HG02759 (cell line): ENCODE results near the gene ACADVL.

Experiments used
- ATAC-seq: cut with Tn5 transposase; IDR thresholded peaks from one replicate; pipeline ENCODE4 v1.9.1; 2021; ENCODE audit warnings: mild to moderate bottlenecking, moderate library complexity; ENCODE audit not compliant: unreplicated experiment

ACADVL gene

GRCh38 chr17:7191069-7191468, 28.7 kb upstream of the ACADVL start:
- no peak for ATAC-seq

GRCh38 chr17:7191571-7192270, 28.0 kb upstream of the ACADVL start:
- ATAC-seq: no peak

DNA sequence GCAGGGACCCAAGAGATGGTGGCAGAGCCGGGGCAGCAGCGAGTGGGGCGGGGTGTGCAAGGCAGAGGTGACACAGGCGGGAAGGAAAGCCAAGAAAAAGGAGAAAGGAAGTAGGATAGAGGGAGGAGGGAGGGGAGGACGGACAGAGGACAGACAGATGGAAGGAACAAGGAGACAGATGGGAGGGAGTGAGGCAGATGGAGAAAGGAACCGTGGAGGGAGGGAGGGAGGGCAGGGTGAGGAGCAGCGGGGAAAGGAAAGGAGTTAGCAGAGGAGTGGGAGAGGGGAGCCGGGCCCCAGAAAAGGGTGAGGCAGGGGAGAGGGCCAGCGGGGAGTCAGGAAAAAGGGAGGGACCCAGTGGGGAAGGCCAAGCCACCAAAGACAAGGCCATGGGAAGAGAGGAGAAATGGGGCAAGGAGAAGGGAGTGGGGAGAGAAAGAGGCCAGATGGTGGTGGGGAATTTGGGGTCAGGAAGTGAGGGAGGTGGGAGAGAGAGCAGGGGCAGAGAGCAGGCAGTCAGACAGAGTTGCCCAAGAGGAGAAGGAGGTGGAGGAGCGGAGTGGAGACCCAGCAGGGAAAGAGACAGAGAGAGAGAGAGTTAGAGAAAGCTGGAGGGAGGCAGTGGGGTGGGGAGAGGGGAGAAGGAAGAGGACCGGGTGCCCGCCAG, 27.3 kb upstream of the ACADVL start:
- no peak for ATAC-seq

DNA sequence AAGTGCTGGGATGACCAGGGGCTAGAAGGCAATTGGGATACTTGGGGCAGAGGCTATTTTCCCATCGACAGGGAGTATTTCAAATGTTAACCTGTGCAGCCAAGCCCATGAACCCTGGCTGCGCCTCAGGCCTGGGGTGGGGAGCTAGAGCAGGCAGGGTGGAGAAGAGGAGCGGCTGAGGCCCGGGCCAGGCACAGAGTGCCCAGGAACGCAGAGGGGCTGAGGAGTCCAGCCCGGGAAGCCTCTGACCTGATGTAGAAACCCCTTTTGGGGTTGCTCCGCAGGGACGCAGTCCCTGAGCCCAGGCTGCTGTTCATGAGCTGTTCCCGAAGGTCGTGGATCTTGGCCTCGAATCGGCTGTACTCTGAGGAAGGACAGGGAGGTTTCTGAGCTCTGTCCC, 23.8 kb upstream of the ACADVL start:
- no peak for ATAC-seq

DNA sequence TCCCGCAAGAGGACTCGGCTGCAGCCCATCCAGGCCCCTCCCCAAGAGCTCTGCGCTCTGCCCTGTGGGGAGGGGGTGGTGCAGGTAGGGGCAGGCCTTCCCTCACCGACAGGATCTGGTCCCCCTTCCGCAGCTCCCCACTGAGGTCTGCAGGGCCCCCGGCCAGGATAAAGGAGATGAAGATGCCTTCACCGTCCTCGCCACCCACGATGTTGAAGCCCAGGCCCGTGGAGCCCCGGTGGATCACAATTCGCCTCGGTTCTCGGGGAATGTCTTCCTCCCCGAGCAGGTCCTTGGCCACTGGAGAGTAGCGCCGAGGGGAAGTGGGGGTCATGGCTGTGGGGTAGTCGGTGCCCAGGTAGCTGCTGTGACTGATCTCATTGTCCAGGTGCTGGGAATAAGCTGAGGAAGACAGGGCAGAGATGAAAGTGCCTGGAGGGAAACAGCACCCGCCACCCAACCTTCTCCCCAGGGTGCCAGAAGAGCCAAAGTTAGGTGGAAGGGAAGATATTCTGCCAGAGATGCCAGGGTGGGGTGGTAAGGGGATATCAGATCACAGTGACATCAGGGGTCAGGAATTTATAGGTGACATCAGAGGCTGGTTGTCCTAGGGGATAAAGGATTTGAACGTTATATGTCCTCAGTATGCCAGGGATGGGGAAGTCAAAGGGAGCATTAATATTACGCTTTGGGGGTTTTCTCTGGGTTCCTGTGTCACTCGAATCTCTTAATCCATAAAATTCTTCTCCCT, 22.9 kb upstream of the ACADVL start:
- no peak for ATAC-seq

DNA sequence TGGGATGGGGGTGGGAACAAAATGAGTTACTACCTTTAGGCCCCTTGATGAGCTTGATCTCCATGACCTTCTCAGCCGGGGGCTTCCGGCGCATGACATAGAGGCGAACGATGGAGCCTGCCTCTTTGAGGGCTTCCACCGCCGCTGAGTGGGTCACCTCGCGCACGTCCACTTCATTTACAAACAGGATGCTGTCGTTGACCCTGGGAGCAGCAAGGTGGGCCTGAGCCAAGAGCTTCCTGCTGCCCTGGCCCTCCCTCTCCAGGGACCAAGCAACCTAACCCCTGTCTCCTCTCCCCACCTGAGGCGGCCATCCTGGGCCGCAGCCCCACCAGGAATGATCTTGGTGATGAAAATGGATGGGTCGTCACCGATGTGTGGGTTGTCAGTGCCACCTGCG, 16.3 kb upstream of the ACADVL start:
- ATAC-seq: no peak

- ATAC-seq: no peak
Measured at GRCh38 chr17:7204336-7204735, 15.4 kb upstream of the ACADVL start.

GRCh38 chr17:7204828-7205461, 14.8 kb upstream of the ACADVL start:
- ATAC-seq: peak; percentile 86

GRCh38 chr17:7205561-7205960, 14.2 kb upstream of the ACADVL start:
- ATAC-seq: no peak

DNA sequence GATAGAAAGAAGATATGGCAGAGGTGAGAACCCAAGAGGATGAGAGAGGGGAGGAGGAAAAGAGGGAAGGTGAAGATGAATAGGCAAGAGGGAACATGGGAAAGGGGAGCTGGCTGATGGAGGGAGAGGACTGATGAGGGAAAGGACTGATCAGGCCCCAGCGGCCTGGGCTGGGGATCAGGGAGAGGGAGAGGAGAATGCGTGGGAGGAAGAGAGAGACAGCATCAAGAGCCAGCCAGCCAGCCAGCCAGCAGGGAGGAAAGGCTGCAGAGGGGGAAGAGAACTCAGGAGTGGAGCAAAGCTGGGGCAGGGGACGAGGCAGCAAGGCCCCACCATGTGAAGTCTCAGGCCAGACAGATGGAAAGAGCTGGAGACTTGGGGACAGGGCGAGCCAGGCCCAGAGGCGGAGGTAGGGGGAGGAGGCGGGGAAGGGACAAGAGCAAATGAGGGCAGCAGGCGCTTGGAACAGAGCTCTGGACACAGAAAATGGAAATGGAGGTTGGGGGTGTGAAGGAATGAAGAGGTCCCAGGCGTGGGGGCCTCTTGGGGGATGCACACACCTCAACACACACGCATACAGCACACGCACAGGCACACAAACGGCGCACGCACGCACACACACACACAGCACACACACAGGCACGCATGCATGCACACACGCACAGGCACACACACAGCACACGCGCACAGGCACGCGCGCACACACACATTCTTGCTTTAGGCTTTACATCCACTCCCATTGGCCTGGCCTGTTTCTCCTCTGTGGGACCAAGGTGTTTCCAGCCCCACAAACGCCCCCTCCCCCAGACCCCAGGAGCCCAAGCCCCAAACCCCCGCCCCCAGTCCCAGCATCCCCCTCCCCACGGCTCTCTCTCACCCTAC, 12.4 kb upstream of the ACADVL start:
- ATAC-seq: no peak

- no peak for ATAC-seq
Measured at GRCh38 chr17:7208027-7208571, 11.6 kb upstream of the ACADVL start.

GRCh38 chr17:7208754-7209460, 10.8 kb upstream of the ACADVL start:
- ATAC-seq: no peak

GRCh38 chr17:7211491-7212273, 8.1 kb upstream of the ACADVL start:
- ATAC-seq: no peak

DNA sequence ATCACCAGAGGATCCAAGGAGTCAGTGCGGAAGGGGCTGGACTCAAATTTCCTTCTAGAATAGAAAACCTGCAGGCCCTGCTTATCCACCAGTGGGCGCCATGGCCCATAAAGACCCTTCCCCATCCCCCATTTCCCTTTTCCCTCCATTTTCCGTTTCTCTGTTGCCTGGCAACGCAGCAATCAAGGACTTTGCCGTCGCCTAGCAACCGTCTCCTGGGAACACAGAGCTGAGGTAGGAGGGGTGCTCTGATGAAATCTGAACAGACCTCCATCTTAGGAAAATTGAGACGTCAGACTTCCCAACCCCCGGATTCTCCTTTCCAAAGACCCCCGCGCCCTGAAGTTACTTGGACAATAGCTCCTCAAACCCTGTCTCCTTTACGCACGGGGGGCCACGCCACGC, 5.8 kb upstream of the ACADVL start:
- ATAC-seq: peak; percentile 6

- peak; percentile 80 for ATAC-seq
Measured at GRCh38 chr17:7214300-7215135, 5.2 kb upstream of the ACADVL start.

GRCh38 chr17:7215136-7215638, 4.6 kb upstream of the ACADVL start:
- no peak for ATAC-seq

DNA sequence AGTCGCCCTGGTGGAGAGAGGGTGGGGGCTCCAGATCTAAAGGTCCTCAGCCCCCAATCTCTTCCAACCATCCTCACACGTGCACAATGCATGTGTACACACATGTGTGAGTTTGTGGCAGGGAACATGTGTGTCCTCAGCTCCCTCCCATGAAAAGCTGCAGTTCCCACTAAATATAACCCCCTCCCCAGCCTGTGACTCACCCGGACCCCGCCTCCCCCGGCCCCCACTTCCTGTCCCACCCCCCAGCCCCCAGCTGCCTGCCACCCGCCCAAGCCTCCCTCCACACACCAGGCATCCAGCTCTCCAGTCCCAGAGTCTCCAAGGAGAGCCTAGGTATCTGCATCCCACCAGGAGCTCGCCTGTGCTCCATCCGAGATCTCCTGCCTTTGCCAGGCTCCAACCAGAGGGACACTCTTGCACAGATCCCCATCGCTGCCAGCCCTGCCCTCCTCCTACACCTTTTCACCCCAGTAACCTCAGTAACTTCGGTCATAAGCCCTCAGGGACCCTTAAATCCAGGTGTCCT, 4.0 kb upstream of the ACADVL start:
- no peak for ATAC-seq
